Bronchial epithelial cell (primary cell): ENCODE measurements around the gene ALDH2. TPM values are rescaled to one million over a fixed set of nuclear protein-coding genes. Genes with fewer than 3 reads are reported as not detected.
"Not testable (repeated sequence)": the region's sequence is repeated elsewhere in the genome, so short reads cannot be mapped to it uniquely, and the experiment has no call there.

ENCODE experiments used
- DNase-seq: peaks from one replicate; pipeline ENCODE4 v3.0.0-alpha.2; 2010; ENCODE audit warnings: low read depth
- FAIRE-seq: peaks from 2 replicates; lab custom pipeline; 2011; peaks lifted over from hg19 to GRCh38; lab: Jason Lieb, UNC
- H3K27me3 ChIP-seq: 2 replicates; pipeline ENCODE4 v1.5.1; 2011; ENCODE audit warnings: low read length; ENCODE audit not compliant: control insufficient read depth, insufficient read depth
- H3K36me3 ChIP-seq: 2 replicates; pipeline ENCODE4 v1.5.1; 2011; ENCODE audit warnings: low read length; ENCODE audit not compliant: control insufficient read depth, insufficient read depth
- H3K4me3 ChIP-seq: 2 replicates; pipeline ENCODE4 v1.5.1; 2011; ENCODE audit warnings: mild to moderate bottlenecking, low read depth, low read length, control low read depth
- CTCF ChIP-seq: IDR thresholded peaks from 2 replicates; pipeline ENCODE4 v1.5.1; 2011; ENCODE audit warnings: mild to moderate bottlenecking, moderate library complexity, low read length, control low read depth, inconsistent platforms; ENCODE audit not compliant: insufficient read depth, severe bottlenecking
- total RNA-seq: library from RNA; depleted of rRNA; stranded (reverse); fragments of >200 nt; gene quantifications from 2 replicates; pipeline ENCODE4 v1.2.1, GENCODE V29; 2014

Gene ALDH2
- total RNA-seq, 1 donor from 2014 or later = 41.9 TPM

GRCh38 chr12:111816065-111816615, 49.4 kb downstream of the ALDH2 start:
- no peaks in the 10 kb centered on the region for H3K27me3 ChIP-seq
- DNase-seq = no peak
- no peak overlapping the region for H3K4me3 ChIP-seq
- no peak for FAIRE-seq
- H3K36me3 ChIP-seq = no peaks in the 10 kb centered on the region
- TF ChIP-seq CTCF = no peak

GRCh38 chr12:111816898-111817297, 50.2 kb downstream of the ALDH2 start:
- not testable (repeated sequence) for FAIRE-seq, H3K4me3 ChIP-seq, H3K36me3 ChIP-seq, DNase-seq, H3K27me3 ChIP-seq

- no peak for FAIRE-seq
- DNase-seq = no peak
- no peak for TF ChIP-seq CTCF
These were observed 51.6 kb downstream of the ALDH2 start for GRCh38 chr12:111818340-111818739.

GRCh38 chr12:111819191-111820158, 52.7 kb downstream of the ALDH2 start:
- H3K4me3 ChIP-seq = no peak overlapping the region
- FAIRE-seq = no peak
- no peaks in the 10 kb centered on the region for H3K27me3 ChIP-seq
- peak; percentile 55 for DNase-seq
- TF ChIP-seq CTCF = no peak
- H3K36me3 ChIP-seq = no peaks in the 10 kb centered on the region

More at GRCh38 chr12:111818340-111818739, 51.6 kb downstream of the ALDH2 start:
- Histone ChIP-seq H3K4me3 (no peak overlapping the region), H3K27me3 (no peaks in the 10 kb centered on the region), H3K36me3 (no peaks in the 10 kb centered on the region)

GRCh38 chr12:111820828-111821227, 54.1 kb downstream of the ALDH2 start:
- not testable (repeated sequence) for H3K4me3 ChIP-seq, DNase-seq, H3K27me3 ChIP-seq, H3K36me3 ChIP-seq, FAIRE-seq

- no peak for TF ChIP-seq CTCF
- H3K4me3 ChIP-seq = no peak overlapping the region
- no peaks in the 10 kb centered on the region for H3K27me3 ChIP-seq
- H3K36me3 ChIP-seq = no peaks in the 10 kb centered on the region
- no peak for DNase-seq
- no peak for FAIRE-seq
These were observed 56.2 kb downstream of the ALDH2 start for GRCh38 chr12:111822886-111823285.
